Stimulated activated naive CD4-positive, alpha-beta T cell (primary cell): ENCODE data around the gene ADGRL3.

Experiments used
- DNase-seq, 6 experiments: peaks; one replicate each; lab custom pipeline; 2025; lab: John Stamatoyannopoulos, UW

The ADGRL3 gene

GRCh38 chr4:61277785-61278760, 77.9 kb downstream of the ADGRL3 start:
- no peak for DNase-seq

GRCh38 chr4:61292322-61292721, 92.2 kb downstream of the ADGRL3 start:
- no peak for DNase-seq

GRCh38 chr4:61293707-61294400, 93.7 kb downstream of the ADGRL3 start:
- DNase-seq: no peak

- DNase-seq: no peak
Measured at GRCh38 chr4:61294936-61295335, 94.8 kb downstream of the ADGRL3 start.

- DNase-seq: no peak
Measured at GRCh38 chr4:61296144-61296543, 96.0 kb downstream of the ADGRL3 start.

GRCh38 chr4:61298178-61298740, 98.1 kb downstream of the ADGRL3 start:
- DNase-seq: no peak

- DNase-seq: no peak
Measured at GRCh38 chr4:61299316-61299715, 99.2 kb downstream of the ADGRL3 start.

GRCh38 chr4:61300266-61300844, 100.2 kb downstream of the ADGRL3 start:
- no peak for DNase-seq

GRCh38 chr4:61301271-61301670, 101.1 kb downstream of the ADGRL3 start:
- no peak for DNase-seq

- no peak for DNase-seq
Measured at GRCh38 chr4:61308033-61308432, 107.9 kb downstream of the ADGRL3 start.

GRCh38 chr4:61309616-61310015, 109.5 kb downstream of the ADGRL3 start:
- no peak for DNase-seq

GRCh38 chr4:61312526-61312925, 112.4 kb downstream of the ADGRL3 start:
- no peak for DNase-seq

GRCh38 chr4:61318431-61318830, 118.3 kb downstream of the ADGRL3 start:
- no peak for DNase-seq

GRCh38 chr4:61319156-61319555, 119.0 kb downstream of the ADGRL3 start:
- no peak for DNase-seq

GRCh38 chr4:61320154-61320553, 120.0 kb downstream of the ADGRL3 start:
- DNase-seq: no peak

- DNase-seq: no peak
Measured at GRCh38 chr4:61320631-61321030, 120.5 kb downstream of the ADGRL3 start.

- DNase-seq: no peak
Measured at GRCh38 chr4:61332693-61333092, 132.6 kb downstream of the ADGRL3 start.

- DNase-seq: no peak
Measured at GRCh38 chr4:61333490-61333889, 133.4 kb downstream of the ADGRL3 start.

- DNase-seq: no peak
Measured at GRCh38 chr4:61335241-61335763, 135.2 kb downstream of the ADGRL3 start.

- no peak for DNase-seq
Measured at GRCh38 chr4:61336488-61336887, 136.4 kb downstream of the ADGRL3 start.

- no peak for DNase-seq
Measured at GRCh38 chr4:61336916-61337315, 136.8 kb downstream of the ADGRL3 start.

GRCh38 chr4:61342061-61342460, 141.9 kb downstream of the ADGRL3 start:
- DNase-seq: no peak
